HepG2 (cell line): ENCODE results near the gene RRN3. TPM values are rescaled to one million over a fixed set of nuclear protein-coding genes. Genes with fewer than 3 reads are reported as not detected.

Source experiments
- ATAC-seq: fragments of 200-7000 bp; cut with Tn5 transposase; 3 replicates; pipeline ENCODE4 v1.9.1; 2020; ENCODE audit warnings: mild to moderate bottlenecking, moderate library complexity
- BruUV-seq: library from RNA; stranded (reverse); fragments of 400-500 nt; replicated peaks from 2 replicates; lab custom pipeline; 2021; lab: Mats Ljungman, UMichigan
- CTCF ChIA-PET: fragments of 300-600 bp; formaldehyde crosslinking; extraction: SDS; loops from one replicate; lab custom pipeline; 2021; ENCODE audit warnings: low total read pairs, inconsistent platforms, low intra/inter-chr PET ratio; lab: Yijun Ruan, JAX
- POLR2A ChIA-PET: fragments of 350-600 bp; sonication (Branson Sonifier 250); formaldehyde crosslinking; loops from one replicate; lab custom pipeline; 2020; ENCODE audit warnings: antibody characterized with exemption, inconsistent platforms; lab: Yijun Ruan, JAX
- DNase-seq: peaks from one replicate; pipeline ENCODE4 v3.0.0-alpha.2; 2015; ENCODE audit warnings: low spot score
- FAIRE-seq: peaks from 3 replicates; lab custom pipeline; 2011; peaks lifted over from hg19 to GRCh38; lab: Jason Lieb, UNC
- H2AFZ ChIP-seq: one replicate; pipeline ENCODE4 v1.6.1; 2011; ENCODE audit warnings: low read length, inconsistent platforms
- H3K27ac ChIP-seq: fragments of 300-600 bp; 3 replicates; pipeline ENCODE4 v1.8.0; 2011; ENCODE audit warnings: mixed run types, mild to moderate bottlenecking, mixed read lengths, low read length, inconsistent platforms; ENCODE audit not compliant: insufficient read depth; ENCODE audit errors: extremely low read length
- H3K27me3 ChIP-seq, 2 experiments: fragments of 200-600 bp in 1 of 2; 2 replicates in 1 of 2; 3 replicates in 1 of 2; pipeline versions ENCODE4 v1.6.0 to v1.8.0; 2011; ENCODE audit warnings: low read length in 2 of 2, mild to moderate bottlenecking in 2 of 2, moderate library complexity in 2 of 2, inconsistent platforms in 1 of 2; ENCODE audit not compliant: insufficient read depth in 2 of 2, control insufficient read depth in 1 of 2
- H3K36me3 ChIP-seq, 2 experiments: fragments of 200-600 bp in 1 of 2; replicated peaks in 1 of 2; 2 replicates in 1 of 2; 3 replicates in 1 of 2; pipeline versions ENCODE4 v1.5.1 to v1.8.0; 2011; ENCODE audit warnings: low read length in 2 of 2, inconsistent platforms in 1 of 2; ENCODE audit not compliant: insufficient read depth in 2 of 2, control insufficient read depth in 1 of 2
- H3K4me1 ChIP-seq: 2 replicates; pipeline ENCODE4 v1.5.1; 2012; ENCODE audit warnings: low read length, inconsistent platforms; ENCODE audit not compliant: insufficient read depth
- H3K4me2 ChIP-seq: 2 replicates; pipeline ENCODE4 v1.6.0; 2011; ENCODE audit warnings: low read depth, low read length, inconsistent platforms
- H3K4me3 ChIP-seq, 3 experiments: fragments of 200-600 bp in 1 of 3; sonication (generic), shearing (Covaris generic) in 1 of 3; replicated peaks in 1 of 3; 2 replicates each; pipeline ENCODE4 v1.5.1; 2011 to 2016; ENCODE audit warnings: low read length in 3 of 3, inconsistent platforms in 2 of 3, low read depth in 2 of 3, mild to moderate bottlenecking in 2 of 3, control low read depth in 1 of 3, mixed read lengths in 1 of 3; ENCODE audit not compliant: insufficient read depth in 1 of 3
- H3K79me2 ChIP-seq: one replicate; pipeline ENCODE4 v1.6.1; 2011; ENCODE audit warnings: low read length, inconsistent platforms; ENCODE audit not compliant: insufficient read depth
- H3K9ac ChIP-seq: 2 replicates; pipeline ENCODE4 v1.6.0; 2011; ENCODE audit warnings: mild to moderate bottlenecking, low read depth, low read length, inconsistent platforms; ENCODE audit not compliant: insufficient read depth
- H3K9me3 ChIP-seq: 2 replicates; pipeline ENCODE4 v1.5.1; 2012; ENCODE audit warnings: mild to moderate bottlenecking, low read length
- H4K20me1 ChIP-seq: 2 replicates; pipeline ENCODE4 v1.6.0; 2011; ENCODE audit warnings: inconsistent platforms, mild to moderate bottlenecking, low read length, moderate library complexity; ENCODE audit not compliant: insufficient read depth
- ARNTL ChIP-seq: sonication (generic); formaldehyde crosslinking; IDR thresholded peaks from 2 replicates; pipeline ENCODE4 v1.4.0; 2020; ENCODE audit warnings: mild to moderate bottlenecking, missing genetic modification reagents
- ATAD3A ChIP-seq: sonication (generic); formaldehyde crosslinking; IDR thresholded peaks from 2 replicates; pipeline ENCODE4 v1.4.0; 2020; ENCODE audit warnings: missing genetic modification reagents
- FOXC1 ChIP-seq: sonication (generic); formaldehyde crosslinking; IDR thresholded peaks from 2 replicates; pipeline ENCODE4 v1.8.0; 2022; ENCODE audit warnings: mild to moderate bottlenecking, missing genetic modification reagents, borderline replicate concordance
- FOXO1 ChIP-seq: sonication (generic); formaldehyde crosslinking; IDR thresholded peaks from 2 replicates; pipeline ENCODE4 v1.4.0; 2020; ENCODE audit warnings: missing genetic modification reagents
- ISL2 ChIP-seq: sonication (generic); formaldehyde crosslinking; IDR thresholded peaks from 2 replicates; pipeline ENCODE4 v1.5.0; 2020; ENCODE audit warnings: missing genetic modification reagents
- NFRKB ChIP-seq: fragments of 450-650 bp; IDR thresholded peaks from 2 replicates; pipeline ENCODE4 v1.6.1; 2017
- NR3C1 ChIP-seq: sonication (generic); formaldehyde crosslinking; IDR thresholded peaks from 2 replicates; pipeline ENCODE4 v1.4.0; 2020; ENCODE audit warnings: missing genetic modification reagents
- POGZ ChIP-seq: sonication (generic); formaldehyde crosslinking; IDR thresholded peaks from 2 replicates; pipeline ENCODE4 v1.4.0; 2020; ENCODE audit warnings: mild to moderate bottlenecking, missing genetic modification reagents
- SALL2 ChIP-seq: sonication (generic); formaldehyde crosslinking; IDR thresholded peaks from 2 replicates; pipeline ENCODE4 v1.8.1; 2023; ENCODE audit warnings: mild to moderate bottlenecking, missing genetic modification reagents, inconsistent platforms
- ZBTB3 ChIP-seq: sonication (generic); formaldehyde crosslinking; IDR thresholded peaks from 2 replicates; pipeline ENCODE4 v1.4.0; 2020; ENCODE audit warnings: low read depth, mild to moderate bottlenecking, moderate library complexity, missing genetic modification reagents, borderline replicate concordance
- ZBTB4 ChIP-seq: sonication (generic); formaldehyde crosslinking; IDR thresholded peaks from 2 replicates; pipeline ENCODE4 v1.4.0; 2020; ENCODE audit warnings: missing genetic modification reagents, mild to moderate bottlenecking, borderline replicate concordance
- ZNF552 ChIP-seq: sonication (generic); formaldehyde crosslinking; IDR thresholded peaks from 2 replicates; pipeline ENCODE4 v1.9.0; 2022; ENCODE audit warnings: missing genetic modification reagents, mild to moderate bottlenecking, borderline replicate concordance
- ZNF770 ChIP-seq: sonication (generic); formaldehyde crosslinking; IDR thresholded peaks from 2 replicates; pipeline ENCODE4 v1.5.0; 2020; ENCODE audit warnings: mild to moderate bottlenecking, missing genetic modification reagents
- whole genome bisulfite sequencing: methylation state at CpG from one replicate; pipeline ENCODE4 v1.1.6; 2017; ENCODE audit warnings: low lambda C conversion rate; 5-methylcytosine and 5-hydroxymethylcytosine counted together
- in situ Hi-C: cut with HindIII; loops from 2 replicates; pipeline ENCODE4 v1.10.0; 2017; ENCODE audit warnings: low pct_unique_long_range_greater_than_20kb; ENCODE audit not compliant: extremely low pct_ligation_motif_present
- intact Hi-C: fragments of 100-400 bp; cut with micrococcal nuclease; formaldehyde crosslinking; loops from one replicate; pipeline ENCODE4 v1.10.0; 2022; ENCODE audit not compliant: unreplicated experiment
- polyA plus RNA-seq, 8 experiments: library from polyadenylated mRNA; depleted of rRNA in 3 of 8; stranded (reverse) in 7 of 8; unstranded in 1 of 8; fragments of >200 nt; fragmentation: Illumina TruSeq in 4 of 8; extraction: Trizol in 4 of 8; gene quantifications; 2 replicates each; pipeline versions ENCODE4 v1.2.1 to v1.2.3, GENCODE V29; 2011 to 2016; ENCODE audit warnings: low read depth in 4 of 8, missing spikeins in 1 of 8, mixed read lengths in 1 of 8; ENCODE audit not compliant: insufficient read depth in 1 of 8
- total RNA-seq, 5 experiments: library from RNA; depleted of rRNA; stranded (reverse); fragments of >200 nt; fragmentation: Illumina TruSeq; extraction: Trizol; gene quantifications; 2 replicates each; pipeline ENCODE4 v1.2.3, GENCODE V29; 2016; ENCODE audit warnings: low read depth in 1 of 5

RRN3 gene
- total and polyA plus RNA-seq, 2 of the 13 experiments (the other 11 are each of a cell fraction or from before 2014, with no cell fraction given) = 45.8 to 67.0 TPM

GRCh38 chr16:15043344-15043743 lies 50.7 kb downstream of the RRN3 start:
- ChIA-PET POLR2A (interaction anchor here (0.7 kb wide), 1 partner anchor 9 kb away, joined by 3 read pairs; no protein-coding TSS in a partner anchor), CTCF (no interaction called here)
- no peak for ATAC-seq
- no peaks in the 10 kb centered on the region for H3K9me3 ChIP-seq
- DNase-seq = no peak
- in situ Hi-C loops (no loop called here), intact Hi-C loops (no loop called here)
- 93% methylated on average over 5 of the region's 5 CpGs for WGBS
- no peaks in the 10 kb centered on the region for H3K27me3 ChIP-seq
- H3K4me2 ChIP-seq = no peak overlapping the region
- BruUV-seq = no TSS peak
- no peak for FAIRE-seq
- no peak overlapping the region for H2AFZ ChIP-seq
- H3K9ac ChIP-seq = no peak overlapping the region
- H3K4me1 ChIP-seq = no peaks in the 10 kb centered on the region
- peaks cover 4% of the 10 kb centered on the region; the same call in 1 of the 2 replicates for H4K20me1 ChIP-seq
- peaks cover under 1% of the 10 kb centered on the region for H3K79me2 ChIP-seq
- peaks cover 40 to 63% of the 10 kb centered on the region in 2 experiments for H3K36me3 ChIP-seq
- H3K4me3 ChIP-seq = no peak overlapping the region
- no peak overlapping the region for H3K27ac ChIP-seq
- TF ChIP-seq NFRKB (no peak), ZBTB4 (CRISPR knock-in tag) (0 out of 2 replicates have a peak, but pooled peaks have one; percentile 21), ISL2 (no peak), ZNF770 (peak; percentile 93), FOXC1 (CRISPR knock-in tag) (no peak), ATAD3A (CRISPR knock-in tag) (no peak), NR3C1 (no peak), POGZ (CRISPR knock-in tag) (peak; percentile 13; the same call in 1 of the 2 replicates), ZBTB3 (CRISPR knock-in tag) (no peak), SALL2 (CRISPR knock-in tag) (no peak; the same call in 1 of the 2 replicates), FOXO1 (CRISPR knock-in tag) (no peak), ARNTL (CRISPR knock-in tag) (no peak), ZNF552 (CRISPR knock-in tag) (0 out of 2 replicates have a peak, but pooled peaks have one; percentile 36)
